A549 (cell line): ENCODE data around the gene TSPAN8.

Source experiments
- CTCF ChIP-seq: fragments of >200 bp; sonication (Bioruptor Twin); formaldehyde crosslinking; IDR thresholded peaks from 3 replicates; pipeline ENCODE4 v1.5.1; 2016
- POLR2A ChIP-seq: IDR thresholded peaks from 2 replicates; pipeline ENCODE4 v1.6.1; 2012; ENCODE audit warnings: mild to moderate bottlenecking, low read length
- RAD21 ChIP-seq, 2 experiments: fragments of >200 bp in 1 of 2; sonication (Bioruptor Twin) in 1 of 2; formaldehyde crosslinking in 1 of 2; IDR thresholded peaks in 1 of 2; conservative IDR thresholded peaks in 1 of 2; 2 replicates in 1 of 2; 3 replicates in 1 of 2; pipeline ENCODE4 v1.6.1; 2012 to 2018; ENCODE audit warnings: inconsistent platforms in 1 of 2

GRCh38 chr12:71128191-71128788 is 29.5 kb downstream of the TSPAN8 start:
- TF ChIP-seq CTCF (no peak), POLR2A (no peak), RAD21 (conservative IDR thresholded peaks at IDR 0.05 in 1 of 2, IDR thresholded peaks at IDR 0.05 in 1 of 2) (no peak)
